K562 treated with DMSO at 1 percent for 4 hours (cell line): ENCODE data around the gene NOL12. TPM values are rescaled to one million over a fixed set of nuclear protein-coding genes. Genes with fewer than 3 reads are reported as not detected.

Experiments
- total RNA-seq: library from RNA; unstranded; fragments of 300-600 nt; gene quantifications from 2 replicates; pipeline ENCODE4 v1.2.3, GENCODE V29; 2022; ENCODE audit not compliant: insufficient read depth

Gene NOL12
- total RNA-seq = 6.8 and 8.9 TPM in 2 replicates

DNA sequence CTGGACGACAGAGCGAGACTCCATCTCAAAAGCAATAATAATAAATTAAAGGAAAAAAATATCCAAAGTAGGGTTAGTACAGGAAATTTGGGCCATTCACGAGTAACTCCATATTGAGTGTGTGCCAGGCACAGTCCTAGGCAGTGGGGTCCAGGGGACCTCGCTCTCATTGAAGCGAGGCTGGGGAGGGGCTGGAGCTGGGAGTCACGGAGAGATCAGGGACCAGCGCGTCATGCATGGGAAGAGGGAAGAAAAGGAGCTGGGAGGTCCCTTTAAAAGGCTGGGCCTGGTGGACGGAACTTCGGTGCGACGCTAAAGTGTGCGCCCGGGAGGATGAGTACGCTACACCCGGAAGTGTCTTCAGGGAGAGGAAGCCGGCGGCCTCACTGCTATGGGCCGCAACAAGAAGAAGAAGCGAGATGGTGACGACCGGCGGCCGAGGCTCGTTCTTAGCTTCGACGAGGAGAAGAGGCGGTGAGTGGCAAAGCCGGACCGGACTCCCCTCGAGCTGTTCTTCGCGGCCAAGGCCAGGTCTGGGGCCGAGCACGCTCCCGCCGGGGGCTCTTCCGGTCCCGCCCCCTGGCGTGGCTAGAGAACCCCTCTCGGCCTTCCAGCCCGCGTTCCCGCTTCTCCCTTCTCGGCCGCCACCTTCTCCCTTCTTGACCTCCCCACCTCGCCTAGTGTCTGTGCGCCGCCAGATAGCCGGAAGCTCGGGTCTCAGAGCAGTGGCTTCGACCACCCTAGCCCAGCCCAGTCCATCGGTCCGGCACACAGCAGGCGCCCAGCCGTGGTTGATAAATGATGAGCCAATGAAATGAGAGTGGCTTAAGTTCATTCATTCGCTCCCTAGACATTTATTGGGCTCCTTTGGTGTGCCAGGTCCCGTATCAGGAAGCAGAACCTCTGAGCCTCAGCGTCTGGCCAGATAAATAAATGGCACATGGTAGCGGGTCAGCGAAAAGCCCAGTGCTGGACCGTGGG lies at the start of gene NOL12:
TSS of gene NOL12 (plus strand) at position 342 of the 981 bp plus-strand sequence. CDS start at position 392, 50 bp downstream.

GRCh38 chr22:37639070-37639760 lies 46.9 kb upstream of the NOL12 start, which contains the start of gene SH3BP1:
SH3BP1 (plus strand) TSS chr22:37639669; CDS start chr22:37639788, 119 bp downstream.

DNA sequence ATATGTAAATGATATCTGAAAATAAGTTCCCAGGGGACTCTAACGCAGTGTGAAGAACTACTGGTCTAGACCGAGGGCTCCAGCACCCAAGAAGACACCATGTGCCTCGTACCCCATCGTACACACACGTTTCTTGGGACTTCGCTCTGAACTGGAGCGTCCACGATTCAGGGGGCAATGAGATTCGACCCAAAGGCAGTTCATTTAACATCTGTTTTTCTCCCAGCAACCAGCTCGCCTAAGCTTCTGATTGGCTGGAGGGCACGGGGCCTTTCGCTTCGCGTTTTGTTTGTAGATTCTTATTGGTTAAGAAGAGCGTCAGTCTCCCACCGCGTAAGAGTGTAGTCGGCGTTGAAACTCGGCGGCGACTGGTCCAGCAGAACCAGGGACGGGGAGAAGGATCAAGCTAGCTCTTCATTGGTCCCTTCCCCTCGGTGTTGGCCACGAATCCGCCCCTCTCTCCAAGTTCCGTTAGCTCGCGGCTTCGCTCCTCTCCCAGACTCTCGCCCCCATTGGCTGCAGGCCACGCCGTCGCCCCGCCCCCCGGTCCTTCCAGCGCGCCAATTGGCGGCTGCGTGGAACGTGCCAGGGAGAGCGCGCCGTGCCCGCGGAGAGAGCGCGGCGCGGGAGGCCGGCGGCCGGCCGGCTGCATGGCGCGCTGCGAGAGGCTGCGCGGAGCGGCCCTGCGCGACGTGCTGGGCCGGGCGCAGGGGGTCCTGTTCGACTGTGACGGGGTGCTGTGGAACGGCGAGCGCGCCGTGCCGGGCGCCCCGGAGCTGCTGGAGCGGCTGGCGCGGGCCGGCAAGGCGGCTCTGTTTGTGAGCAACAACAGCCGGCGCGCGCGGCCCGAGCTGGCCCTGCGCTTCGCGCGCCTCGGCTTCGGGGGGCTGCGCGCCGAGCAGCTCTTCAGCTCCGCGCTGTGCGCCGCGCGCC lies 27.7 kb upstream of the NOL12 start, which contains the start of gene PDXP:
TSS of gene PDXP (plus strand) at position 591 of the 933 bp plus-strand sequence. CDS start at position 651, 60 bp downstream.

GRCh38 chr22:37674951-37675929 lies 10.9 kb upstream of the NOL12 start, which contains the start of gene LGALS1:
LGALS1 (plus strand) TSS chr22:37675636; CDS start chr22:37675703, 67 bp downstream.

DNA sequence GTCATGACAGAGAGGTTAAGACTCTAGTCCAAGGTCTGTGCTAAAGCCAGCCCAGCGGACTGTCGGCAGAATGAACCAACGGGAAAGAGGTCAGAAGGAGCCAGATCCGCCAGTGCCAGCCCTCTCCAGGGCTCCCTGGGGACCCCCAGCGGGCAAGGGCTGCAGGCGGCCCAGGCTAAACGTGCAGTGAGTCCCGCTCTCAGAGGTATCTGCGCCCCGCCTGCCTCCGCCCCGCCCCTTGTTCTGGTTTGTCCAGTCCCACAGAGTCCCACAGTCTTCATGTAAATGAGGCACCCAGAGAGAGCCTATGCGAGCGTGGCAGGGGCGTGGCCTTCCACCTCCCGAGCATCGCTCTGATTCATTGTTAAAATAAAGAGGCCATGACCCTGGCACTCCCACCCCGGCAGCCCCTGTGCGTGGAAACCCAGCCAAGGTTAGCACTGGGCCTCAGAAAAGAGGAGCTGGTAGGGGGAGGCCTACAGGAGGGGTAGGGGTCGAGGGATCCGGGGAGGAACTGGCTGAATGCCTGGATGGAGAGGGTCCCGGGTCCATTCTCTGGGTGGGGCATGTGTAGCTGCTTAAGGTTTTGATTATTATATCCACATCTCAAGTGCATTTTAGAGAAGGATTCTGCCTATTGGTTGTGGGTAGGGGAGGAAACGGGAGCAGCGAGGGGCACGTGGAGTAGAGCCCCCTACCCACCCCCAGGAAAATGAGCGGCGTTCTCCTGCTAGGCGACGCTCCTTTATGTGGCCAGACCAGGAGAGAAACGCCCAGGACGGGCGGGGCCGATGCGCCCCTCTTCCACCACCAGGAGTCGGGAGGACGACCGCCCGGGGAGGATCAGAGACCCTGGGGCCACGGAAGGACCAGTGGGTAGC lies 10.8 kb downstream of the NOL12 start, which contains the start of gene TRIOBP:
TSS of gene TRIOBP (plus strand) at position 392 of the 881 bp plus-strand sequence. CDS start 4,318 bp downstream, outside the sequence.

Other genes with a start within 250 kb of the NOL12 start
- gene MFNG, start 200.0 kb upstream of the NOL12 start, total RNA-seq = not detected in 2 replicates
- 2.2 and 2.7 TPM in 2 replicates for gene CARD10, start 166.9 kb upstream of the NOL12 start, total RNA-seq
- 29.2 and 35.2 TPM in 2 replicates for gene CDC42EP1, start 125.9 kb upstream of the NOL12 start, total RNA-seq
- not detected in 2 replicates for gene LGALS2, start 106.3 kb upstream of the NOL12 start, total RNA-seq
- gene GGA1, start 77.5 kb upstream of the NOL12 start, total RNA-seq = 31.6 and 41.7 TPM in 2 replicates
- 21.7 and 23.1 TPM in 2 replicates for gene SH3BP1, start 46.7 kb upstream of the NOL12 start, total RNA-seq
- gene PDXP, start 27.6 kb upstream of the NOL12 start, total RNA-seq = 56.4 and 62.4 TPM in 2 replicates
- 1,252 and 1,444 TPM in 2 replicates for gene LGALS1, start 10.7 kb upstream of the NOL12 start, total RNA-seq
- 11.4 and 13.4 TPM in 2 replicates for gene TRIOBP, start 10.7 kb downstream of the NOL12 start, total RNA-seq
- gene GCAT, start 121.6 kb downstream of the NOL12 start, total RNA-seq = 90.4 and 102 TPM in 2 replicates
- gene GALR3, start 137.0 kb downstream of the NOL12 start, total RNA-seq = 0.88 and 1.4 TPM in 2 replicates
- 58.7 and 75.7 TPM in 2 replicates for gene ANKRD54, start 158.0 kb downstream of the NOL12 start, total RNA-seq
- gene EIF3L, start 163.1 kb downstream of the NOL12 start, total RNA-seq = 646 and 720 TPM in 2 replicates
- gene MICALL1, start 220.0 kb downstream of the NOL12 start, total RNA-seq = 27.1 and 30.8 TPM in 2 replicates